Epithelial cell of esophagus (primary cell): ENCODE data around the gene SNX33.

Experiments used
- DNase-seq: peaks from one replicate; pipeline ENCODE4 v3.0.0; 2010; ENCODE audit warnings: low read depth
- H3K4me3 ChIP-seq: 2 replicates; pipeline ENCODE4 v1.5.1; 2011; ENCODE audit warnings: mild to moderate bottlenecking, low read length, control low read depth
- CTCF ChIP-seq: IDR thresholded peaks from 2 replicates; pipeline ENCODE4 v1.5.1; 2011; ENCODE audit warnings: low read depth, mild to moderate bottlenecking, low read length, control low read depth, inconsistent platforms; ENCODE audit not compliant: insufficient read depth; ENCODE audit errors: missing control alignments

Gene SNX33

GRCh38 chr15:75656813-75657212 is 9.1 kb downstream of the SNX33 start:
- no peak for TF ChIP-seq CTCF
- no peak overlapping the region for H3K4me3 ChIP-seq
- DNase-seq: no peak

- no peak overlapping the region for H3K4me3 ChIP-seq
- TF ChIP-seq CTCF: no peak
- no peak for DNase-seq
Measured at GRCh38 chr15:75659141-75659771, 11.5 kb downstream of the SNX33 start.

- no peak for TF ChIP-seq CTCF
- no peak overlapping the region for H3K4me3 ChIP-seq
- no peak for DNase-seq
Measured at GRCh38 chr15:75659928-75660645, 12.4 kb downstream of the SNX33 start.

DNA sequence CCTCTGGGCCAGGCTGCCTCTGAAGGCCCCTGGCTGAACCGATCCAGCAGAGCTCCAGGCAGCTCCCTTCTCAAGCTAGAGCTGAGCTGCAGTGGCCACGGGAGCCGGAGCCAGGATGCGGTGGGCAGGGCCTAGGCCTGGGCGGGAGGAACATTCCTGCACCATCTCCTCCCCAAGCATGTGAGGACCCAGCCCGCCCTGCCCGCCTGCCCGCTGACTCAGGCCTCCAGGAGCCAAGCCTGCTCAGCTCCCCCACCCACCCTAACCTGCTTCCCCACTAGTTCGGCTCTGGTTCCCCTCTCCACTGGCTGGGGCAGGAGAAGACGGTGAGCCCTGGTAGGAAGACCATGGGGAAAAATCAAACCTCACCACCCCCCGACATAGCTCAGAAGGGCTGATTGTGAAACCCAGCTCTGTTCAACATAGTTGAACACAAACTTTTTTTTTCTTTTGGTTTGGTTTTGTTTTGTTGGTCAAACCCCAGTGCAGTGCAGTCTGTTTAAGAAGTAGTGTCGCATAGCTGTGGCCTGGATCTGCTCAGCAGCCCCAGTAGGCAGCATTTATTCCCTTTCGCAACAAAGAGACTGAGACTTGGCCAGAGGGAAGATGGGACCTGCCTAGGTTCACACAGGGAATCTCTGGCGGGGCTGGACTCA is 13.5 kb downstream of the SNX33 start:
- no peak for TF ChIP-seq CTCF
- no peak overlapping the region for H3K4me3 ChIP-seq
- DNase-seq: peak; percentile 99

DNA sequence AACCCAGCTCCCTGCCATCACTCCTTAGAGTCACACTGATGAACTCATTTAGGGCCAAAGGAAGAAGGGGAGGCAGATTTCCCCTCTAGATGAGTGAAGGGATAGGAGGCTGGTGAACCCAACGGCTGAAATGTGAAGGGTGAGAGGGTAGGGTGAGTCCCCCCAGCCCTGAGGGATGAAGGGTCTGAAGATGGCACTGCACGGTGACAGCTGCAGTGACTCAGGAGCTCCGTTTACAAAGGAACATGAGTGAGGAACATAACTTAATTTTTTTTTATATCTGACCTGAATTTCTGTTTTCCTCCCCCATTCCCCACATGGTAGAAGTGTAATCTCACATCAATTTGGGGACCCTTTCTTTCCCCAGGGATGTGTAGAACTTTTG is 14.0 kb downstream of the SNX33 start:
- TF ChIP-seq CTCF: no peak
- no peak overlapping the region for H3K4me3 ChIP-seq
- DNase-seq: no peak

GRCh38 chr15:75662823-75663519 is 15.3 kb downstream of the SNX33 start:
- no peak for DNase-seq
- TF ChIP-seq CTCF: no peak
- no peak overlapping the region for H3K4me3 ChIP-seq
